Parathyroid adenoma (tissue), 2 donors: ENCODE measurements around the gene BCR.

ENCODE experiments used
- H2AFZ ChIP-seq: fragments of 300-600 bp; sonication (generic); one replicate; pipeline ENCODE4 v1.7.0; 2017; ENCODE audit warnings: antibody characterized with exemption, mild to moderate bottlenecking
- H3K27ac ChIP-seq: fragments of 300-600 bp; sonication (generic); one replicate; pipeline ENCODE4 v1.7.0; 2017
- H3K27me3 ChIP-seq: fragments of 300-600 bp; sonication (generic); one replicate; pipeline ENCODE4 v1.7.0; 2017; ENCODE audit warnings: low read length; ENCODE audit not compliant: control insufficient read depth, insufficient read depth
- H3K36me3 ChIP-seq: fragments of 300-600 bp; sonication (generic); one replicate; pipeline ENCODE4 v1.7.0; 2017; ENCODE audit warnings: low read length; ENCODE audit not compliant: control insufficient read depth, insufficient read depth
- H3K4me1 ChIP-seq: fragments of 300-600 bp; sonication (generic); one replicate; pipeline ENCODE4 v1.7.0; 2017; ENCODE audit warnings: control low read depth
- H3K4me2 ChIP-seq: fragments of 300-600 bp; sonication (generic); one replicate; pipeline ENCODE4 v1.7.0; 2017; ENCODE audit warnings: low read length
- H3K4me3 ChIP-seq: fragments of 300-600 bp; sonication (generic); one replicate; pipeline ENCODE4 v1.7.0; 2017; ENCODE audit warnings: low read depth, low read length
- H3K79me2 ChIP-seq: fragments of 300-600 bp; sonication (generic); one replicate; pipeline ENCODE4 v1.7.0; 2017; ENCODE audit warnings: control low read depth
- H3K9ac ChIP-seq: fragments of 300-600 bp; sonication (generic); one replicate; pipeline ENCODE4 v1.7.0; 2017; ENCODE audit warnings: mild to moderate bottlenecking
- H3K9me3 ChIP-seq: fragments of 300-600 bp; sonication (generic); one replicate; pipeline ENCODE4 v1.7.0; 2017; ENCODE audit warnings: low read length; ENCODE audit not compliant: control insufficient read depth
- TF ChIP-seq, protein P1 (sequence below): fragments of 300-600 bp; sonication (generic); IDR thresholded peaks from one replicate; pipeline ENCODE4 v1.7.0; 2017; ENCODE audit warnings: antibody characterized with exemption, mild to moderate bottlenecking
- donor health status: primary hyperparathyroidism.

BCR gene

DNA sequence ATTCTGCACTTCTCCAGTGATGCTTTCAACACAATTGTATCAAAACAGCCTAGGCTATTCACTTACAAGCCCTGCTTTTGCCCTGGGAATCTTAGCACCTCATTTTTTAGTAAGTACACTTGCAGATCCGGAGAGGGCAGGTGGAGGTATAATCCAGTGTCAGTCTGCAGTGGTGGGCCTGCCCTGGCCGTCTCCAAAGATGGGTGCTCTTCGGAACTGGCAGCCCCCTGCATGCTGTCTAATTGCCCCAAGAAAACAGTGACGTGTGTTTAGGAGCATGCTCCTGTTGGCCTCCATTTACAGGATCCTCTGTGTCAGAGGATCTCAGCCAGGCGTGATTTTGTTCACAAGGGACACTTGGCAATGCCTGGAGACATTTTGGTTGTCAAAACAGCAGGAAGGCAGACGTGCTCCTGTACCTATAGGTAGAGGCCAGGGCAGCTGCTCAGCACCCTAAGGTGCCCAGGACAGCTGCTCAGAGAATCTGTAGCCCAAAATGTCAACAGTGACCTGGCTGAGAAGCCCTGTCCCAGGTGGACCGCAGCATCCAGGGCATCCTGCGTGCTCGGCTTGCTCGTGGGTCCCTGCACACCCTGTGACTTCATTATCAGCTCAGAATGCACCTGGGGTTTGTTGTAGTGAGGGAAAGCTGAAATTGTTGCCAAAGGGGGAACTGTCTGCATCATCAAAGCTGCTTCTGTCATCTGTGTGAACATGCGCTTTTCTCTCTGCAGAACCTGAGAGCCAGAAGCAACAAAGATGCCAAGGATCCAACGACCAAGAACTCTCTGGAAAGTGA lies 90.7 kb downstream of the BCR start:
- TF ChIP-seq, protein P1, sequence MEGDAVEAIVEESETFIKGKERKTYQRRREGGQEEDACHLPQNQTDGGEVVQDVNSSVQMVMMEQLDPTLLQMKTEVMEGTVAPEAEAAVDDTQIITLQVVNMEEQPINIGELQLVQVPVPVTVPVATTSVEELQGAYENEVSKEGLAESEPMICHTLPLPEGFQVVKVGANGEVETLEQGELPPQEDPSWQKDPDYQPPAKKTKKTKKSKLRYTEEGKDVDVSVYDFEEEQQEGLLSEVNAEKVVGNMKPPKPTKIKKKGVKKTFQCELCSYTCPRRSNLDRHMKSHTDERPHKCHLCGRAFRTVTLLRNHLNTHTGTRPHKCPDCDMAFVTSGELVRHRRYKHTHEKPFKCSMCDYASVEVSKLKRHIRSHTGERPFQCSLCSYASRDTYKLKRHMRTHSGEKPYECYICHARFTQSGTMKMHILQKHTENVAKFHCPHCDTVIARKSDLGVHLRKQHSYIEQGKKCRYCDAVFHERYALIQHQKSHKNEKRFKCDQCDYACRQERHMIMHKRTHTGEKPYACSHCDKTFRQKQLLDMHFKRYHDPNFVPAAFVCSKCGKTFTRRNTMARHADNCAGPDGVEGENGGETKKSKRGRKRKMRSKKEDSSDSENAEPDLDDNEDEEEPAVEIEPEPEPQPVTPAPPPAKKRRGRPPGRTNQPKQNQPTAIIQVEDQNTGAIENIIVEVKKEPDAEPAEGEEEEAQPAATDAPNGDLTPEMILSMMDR, result no peak
- H3K27ac ChIP-seq, result no peak overlapping the region
- H3K4me3 ChIP-seq, result no peak overlapping the region
- H3K4me1 ChIP-seq, result no peaks in the 10 kb centered on the region
- no peak overlapping the region for H2AFZ ChIP-seq
- no peaks in the 10 kb centered on the region for H3K79me2 ChIP-seq
- no peaks in the 10 kb centered on the region for H3K27me3 ChIP-seq
- H3K9me3 ChIP-seq, result no peaks in the 10 kb centered on the region
- H3K36me3 ChIP-seq, result no peaks in the 10 kb centered on the region
- H3K9ac ChIP-seq, result no peak overlapping the region
- no peak overlapping the region for H3K4me2 ChIP-seq

DNA sequence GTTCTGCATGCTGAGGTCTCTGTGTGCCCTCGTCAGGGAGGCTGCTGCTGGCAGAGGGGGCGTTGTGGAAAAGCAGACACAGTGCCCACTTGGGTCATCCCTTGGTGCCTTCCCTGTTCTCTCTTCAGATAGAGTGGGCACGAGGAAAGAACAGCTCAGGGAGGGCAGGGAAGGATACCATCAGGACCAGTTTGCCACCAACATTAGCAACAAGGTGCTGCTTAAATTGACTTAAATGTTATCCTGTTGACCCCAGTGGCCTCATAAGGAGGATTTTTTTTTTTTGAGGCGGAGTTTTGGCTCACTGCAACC lies 91.2 kb downstream of the BCR start:
- H3K4me3 ChIP-seq, result no peak overlapping the region
- no peaks in the 10 kb centered on the region for H3K4me1 ChIP-seq
- TF ChIP-seq, protein P1, result no peak
- no peak overlapping the region for H3K27ac ChIP-seq
- no peaks in the 10 kb centered on the region for H3K9me3 ChIP-seq
- no peak overlapping the region for H2AFZ ChIP-seq
- H3K36me3 ChIP-seq, result no peaks in the 10 kb centered on the region
- H3K27me3 ChIP-seq, result no peaks in the 10 kb centered on the region
- H3K9ac ChIP-seq, result no peak overlapping the region
- H3K4me2 ChIP-seq, result no peak overlapping the region
- H3K79me2 ChIP-seq, result no peaks in the 10 kb centered on the region

DNA sequence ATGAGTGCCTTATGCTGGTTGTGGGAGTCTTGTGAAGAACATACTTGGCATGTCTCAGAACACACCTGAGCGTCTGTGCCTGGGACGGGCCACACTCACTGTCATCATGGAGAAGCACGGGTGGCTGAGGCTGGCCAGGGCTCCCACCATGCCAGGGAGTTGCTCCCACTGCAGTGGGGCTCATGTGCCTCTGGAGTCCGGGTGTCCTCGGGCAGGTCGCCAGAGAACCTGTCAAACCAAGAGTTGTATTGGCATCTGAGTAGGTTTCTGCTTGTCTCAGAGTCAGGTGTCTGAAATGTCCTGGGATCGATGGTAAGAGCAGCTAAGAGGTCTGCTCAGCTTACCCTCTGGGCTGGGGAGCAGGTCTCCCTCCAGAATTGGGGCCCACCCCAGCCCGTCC lies 92.1 kb downstream of the BCR start:
- TF ChIP-seq, protein P1, result no peak
- no peaks in the 10 kb centered on the region for H3K27me3 ChIP-seq
- H3K4me3 ChIP-seq, result no peak overlapping the region
- H3K4me2 ChIP-seq, result no peak overlapping the region
- no peak overlapping the region for H3K9ac ChIP-seq
- H3K4me1 ChIP-seq, result no peaks in the 10 kb centered on the region
- no peaks in the 10 kb centered on the region for H3K79me2 ChIP-seq
- H3K27ac ChIP-seq, result no peak overlapping the region
- H2AFZ ChIP-seq, result no peak overlapping the region
- H3K9me3 ChIP-seq, result no peaks in the 10 kb centered on the region
- H3K36me3 ChIP-seq, result no peaks in the 10 kb centered on the region

DNA sequence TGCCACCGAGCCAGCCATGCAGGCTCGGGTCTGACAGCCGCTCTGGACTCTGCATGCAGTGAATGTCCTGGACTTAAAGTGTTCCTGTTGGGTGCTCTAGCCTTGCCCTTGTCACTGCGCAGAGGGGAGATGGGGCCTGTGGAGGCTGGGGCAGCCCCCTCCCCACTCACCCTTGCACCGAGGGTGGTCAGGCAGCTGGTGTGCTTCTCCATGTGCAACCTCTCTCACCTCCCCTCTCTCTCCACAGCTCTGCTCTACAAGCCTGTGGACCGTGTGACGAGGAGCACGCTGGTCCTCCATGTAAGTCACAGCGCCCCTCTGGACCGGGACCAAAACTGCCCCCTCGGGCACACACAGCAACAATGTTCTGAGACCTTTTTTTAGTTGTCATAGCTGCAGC lies 92.5 kb downstream of the BCR start:
- TF ChIP-seq, protein P1, result no peak
- Histone ChIP-seq H3K36me3 (no peaks in the 10 kb centered on the region), H3K9ac (no peak overlapping the region), H3K4me3 (no peak overlapping the region), H2AFZ (no peak overlapping the region), H3K27me3 (no peaks in the 10 kb centered on the region), H3K79me2 (no peaks in the 10 kb centered on the region), H3K4me1 (no peaks in the 10 kb centered on the region), H3K9me3 (no peaks in the 10 kb centered on the region), H3K27ac (no peak overlapping the region), H3K4me2 (no peak overlapping the region)

DNA sequence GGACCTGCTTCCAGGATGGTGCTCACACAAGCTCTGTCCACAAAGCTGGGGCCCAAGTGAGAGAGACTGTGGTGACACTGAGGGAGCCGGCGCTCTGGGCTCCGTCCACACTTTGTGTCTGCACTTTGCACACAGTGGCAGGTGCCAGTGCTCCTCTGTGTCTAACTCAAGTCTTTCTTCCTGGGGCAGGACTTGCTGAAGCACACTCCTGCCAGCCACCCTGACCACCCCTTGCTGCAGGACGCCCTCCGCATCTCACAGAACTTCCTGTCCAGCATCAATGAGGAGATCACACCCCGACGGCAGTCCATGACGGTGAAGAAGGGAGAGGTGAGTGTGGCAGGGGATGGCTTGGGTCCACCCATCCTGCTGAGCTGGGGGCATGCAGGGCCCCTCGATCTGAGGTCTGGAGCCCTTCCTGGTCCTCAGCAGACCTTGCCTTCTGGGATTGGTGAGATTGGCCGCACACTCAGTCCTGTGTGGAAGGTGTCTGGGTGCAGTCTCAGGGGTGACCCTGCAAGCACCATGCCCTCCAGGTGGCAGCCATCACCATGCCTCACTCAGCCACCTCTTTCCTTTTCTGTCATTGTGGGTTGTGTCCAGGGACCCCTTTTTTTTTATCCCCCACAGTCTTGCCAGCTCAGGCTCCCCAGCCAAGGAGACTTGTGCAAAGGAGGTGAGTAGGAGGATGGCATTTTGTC lies 93.3 kb downstream of the BCR start:
- Histone ChIP-seq H3K27ac (no peak overlapping the region), H2AFZ (no peak overlapping the region), H3K79me2 (no peaks in the 10 kb centered on the region), H3K4me1 (no peaks in the 10 kb centered on the region), H3K4me2 (no peak overlapping the region), H3K9me3 (no peaks in the 10 kb centered on the region), H3K9ac (no peak overlapping the region), H3K4me3 (no peak overlapping the region), H3K36me3 (no peaks in the 10 kb centered on the region), H3K27me3 (no peaks in the 10 kb centered on the region)
- TF ChIP-seq, protein P1, result no peak
